Measurements from ENCODE around the gene NUMB.

The NUMB gene

DNA sequence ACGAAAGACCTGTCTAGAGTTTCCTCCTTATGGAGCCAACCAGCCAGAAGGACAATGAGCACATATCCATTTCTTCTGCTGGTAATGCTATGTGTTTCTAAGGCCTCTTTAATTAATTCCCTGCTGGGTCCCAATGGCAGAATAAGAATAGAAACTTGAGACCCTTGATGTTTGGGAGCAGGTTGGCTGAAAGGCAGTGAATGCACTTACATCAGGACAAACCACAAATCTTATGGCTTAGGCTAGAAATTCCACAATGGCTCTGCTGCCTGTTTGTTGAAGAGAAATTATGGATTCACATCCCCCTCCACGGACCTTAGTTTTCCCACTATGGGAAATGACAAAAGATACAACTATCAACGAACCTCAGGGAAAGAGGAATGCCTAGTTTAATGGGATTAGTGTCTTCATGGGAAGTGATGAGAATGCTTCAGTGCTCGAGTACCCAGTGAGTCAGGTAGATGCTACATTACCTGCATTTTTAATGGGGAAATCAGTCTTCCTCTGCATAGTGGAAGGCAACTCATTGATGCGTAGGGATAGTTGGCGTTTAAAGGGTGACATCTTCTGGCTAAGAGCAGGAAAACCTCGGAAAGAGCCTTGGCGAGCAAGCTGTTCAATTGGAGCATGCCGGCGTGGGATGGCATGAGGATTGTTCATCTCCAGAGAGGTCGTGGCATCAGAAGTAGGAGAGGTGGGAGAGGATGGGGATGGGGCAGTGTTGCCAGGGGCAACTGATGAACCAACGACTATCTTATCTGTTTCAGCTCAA, 174.6 kb downstream of the NUMB start:
- DNase-seq = no peak

DNA sequence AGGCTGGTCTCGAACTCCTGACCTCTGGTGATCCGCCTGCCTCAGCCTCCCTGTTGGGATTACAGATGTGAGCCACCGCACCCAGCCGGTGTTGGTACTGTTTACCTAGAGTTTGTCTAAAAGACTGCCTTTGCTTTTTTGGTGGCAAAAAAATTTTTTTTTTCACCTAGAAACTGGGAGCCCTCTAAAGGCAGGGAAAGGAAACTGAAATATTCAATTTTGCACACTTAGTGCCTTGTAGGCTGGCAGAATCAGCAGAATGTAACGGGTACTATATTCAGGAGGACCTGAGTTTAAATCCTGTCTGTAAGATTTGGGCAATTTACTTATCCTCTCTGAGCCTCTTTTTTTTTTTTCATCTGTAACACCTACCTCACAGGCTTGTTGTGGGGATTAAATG, 177.4 kb downstream of the NUMB start:
- DNase-seq = no peak

DNA sequence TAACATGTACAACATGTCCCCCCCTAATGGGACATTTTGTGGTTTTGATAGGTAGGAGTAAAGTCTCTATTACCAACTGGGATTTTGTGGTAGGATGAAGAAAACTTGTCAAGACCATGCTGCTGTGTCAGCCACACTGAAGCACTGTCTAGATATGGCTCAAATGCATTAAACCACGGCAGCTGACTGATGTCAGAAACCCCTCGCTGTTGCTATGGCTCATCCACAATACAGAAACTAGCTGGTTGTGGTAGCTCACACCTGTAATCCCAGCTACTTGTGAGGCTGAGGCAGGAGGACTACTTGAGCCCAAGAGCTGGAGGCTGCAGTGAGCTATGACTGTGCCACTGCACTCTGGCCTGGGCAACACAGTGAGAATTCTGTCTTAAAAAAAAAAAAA, 181.0 kb downstream of the NUMB start:
- no peak for DNase-seq

DNA sequence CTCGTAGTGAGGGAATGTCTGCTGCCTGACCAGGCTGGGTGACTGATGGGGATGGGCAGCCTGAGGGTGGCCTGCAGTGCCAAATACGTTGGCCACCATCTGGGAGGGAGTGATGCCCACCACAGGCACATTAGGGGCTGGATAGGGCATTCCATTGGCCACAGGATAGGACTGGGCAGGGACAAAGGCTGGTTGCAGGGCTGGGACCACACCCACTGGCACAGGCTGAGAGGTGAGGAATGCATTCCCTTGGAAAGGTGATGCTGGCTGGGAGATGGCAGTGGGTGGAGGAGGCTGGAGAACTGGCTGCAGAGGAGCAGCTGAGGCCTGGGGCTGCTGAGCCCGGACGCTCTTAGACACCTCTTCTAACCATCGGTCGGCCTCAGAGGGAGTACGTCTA, 181.5 kb downstream of the NUMB start:
- DNase-seq = no peak

DNA sequence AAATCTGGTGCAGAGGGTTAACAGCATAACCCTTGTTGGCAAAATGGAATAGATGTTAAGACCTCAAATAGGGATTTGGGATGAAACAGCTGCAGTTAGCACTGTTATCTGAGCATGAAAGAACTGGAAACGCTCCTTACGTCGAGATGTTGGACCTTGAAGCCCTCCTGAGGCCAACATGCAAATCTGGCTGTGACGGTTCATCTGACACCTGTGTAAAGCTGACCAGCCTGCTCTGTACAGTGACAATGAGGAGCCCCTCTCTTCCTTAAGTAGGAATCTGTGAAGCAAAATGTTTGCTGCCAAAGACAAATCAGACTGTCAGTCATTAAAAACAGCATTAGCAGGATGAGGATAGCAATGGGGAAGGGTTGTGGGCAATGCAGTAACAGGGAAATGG, 184.5 kb downstream of the NUMB start:
- no peak for DNase-seq

DNA sequence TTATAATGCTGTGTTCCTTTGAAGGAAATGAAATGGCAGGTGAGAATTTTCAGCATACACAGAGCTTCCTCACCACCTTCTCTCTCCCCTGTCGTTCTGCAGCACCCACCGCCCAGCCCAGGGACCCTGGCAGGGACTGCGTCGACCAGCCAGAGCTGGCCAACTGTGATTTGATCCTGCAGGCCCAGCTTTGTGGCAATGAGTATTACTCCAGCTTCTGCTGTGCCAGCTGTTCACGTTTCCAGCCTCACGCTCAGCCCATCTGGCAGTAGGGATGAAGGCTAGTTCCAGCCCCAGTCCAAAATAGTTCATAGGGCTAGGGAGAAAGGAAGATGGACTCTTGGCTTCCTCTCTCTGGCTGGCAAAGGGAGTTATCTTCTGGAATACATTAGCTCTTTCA, 186.0 kb downstream of the NUMB start:
- no peak for DNase-seq

DNA sequence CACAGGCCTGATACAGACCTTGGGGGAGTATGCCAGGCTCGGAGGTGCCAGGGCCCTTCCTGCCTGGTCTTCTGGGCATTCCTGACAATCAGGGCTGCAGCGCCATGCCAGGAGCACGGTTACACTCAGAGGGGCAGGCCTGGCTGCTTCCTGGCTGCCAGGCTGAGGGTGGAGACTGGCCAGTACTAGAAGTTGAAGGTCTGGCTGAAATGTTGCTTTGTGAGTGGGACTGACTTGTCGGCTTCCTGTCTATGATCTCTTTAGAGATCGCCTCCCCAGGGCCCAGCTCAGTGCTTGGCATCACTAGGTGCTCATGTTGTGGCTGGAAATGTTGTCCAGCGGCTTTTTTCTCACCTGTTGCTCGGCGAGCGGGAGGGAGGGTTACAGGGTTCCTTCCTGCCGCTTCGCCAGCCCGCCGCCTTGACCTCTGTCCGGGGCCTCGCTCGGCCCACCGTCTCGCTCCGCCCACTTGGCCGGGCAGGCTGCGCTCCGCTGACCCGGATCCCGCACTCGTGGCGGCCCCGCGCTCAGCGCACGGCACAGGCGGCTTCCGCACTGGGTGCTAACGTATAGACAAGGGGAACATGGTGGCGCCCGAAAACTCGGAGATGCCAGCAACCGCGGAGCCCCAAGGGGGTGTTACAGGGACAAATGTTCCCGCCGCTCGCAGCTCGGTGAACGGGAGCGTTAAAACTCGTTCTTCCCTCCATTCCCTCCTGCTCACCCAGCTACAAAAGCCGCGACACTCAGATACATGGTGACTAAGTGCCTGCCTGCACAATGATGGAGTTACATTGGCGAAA, 188.4 kb downstream of the NUMB start:
- DNase-seq = no peak

DNA sequence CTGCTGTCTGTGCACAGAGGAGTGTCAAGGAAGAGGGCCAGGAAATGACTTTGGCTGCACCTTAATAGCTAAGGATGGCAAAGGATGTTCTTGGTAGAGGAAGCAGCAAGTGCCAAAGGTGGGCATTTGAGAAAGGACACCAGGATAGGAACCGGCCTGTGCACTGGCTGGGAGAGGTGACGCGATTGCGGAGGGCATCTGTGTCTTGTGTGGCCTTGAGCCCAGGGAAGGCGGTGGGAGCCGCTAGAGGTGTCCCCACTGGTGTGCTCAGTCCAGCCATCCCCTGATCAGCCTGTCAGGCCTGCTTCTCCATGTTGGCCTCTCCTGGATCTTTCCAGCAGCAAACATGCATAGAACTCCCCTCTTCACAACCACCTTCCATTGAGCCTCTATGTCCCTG, 190.9 kb downstream of the NUMB start:
- DNase-seq = no peak

DNA sequence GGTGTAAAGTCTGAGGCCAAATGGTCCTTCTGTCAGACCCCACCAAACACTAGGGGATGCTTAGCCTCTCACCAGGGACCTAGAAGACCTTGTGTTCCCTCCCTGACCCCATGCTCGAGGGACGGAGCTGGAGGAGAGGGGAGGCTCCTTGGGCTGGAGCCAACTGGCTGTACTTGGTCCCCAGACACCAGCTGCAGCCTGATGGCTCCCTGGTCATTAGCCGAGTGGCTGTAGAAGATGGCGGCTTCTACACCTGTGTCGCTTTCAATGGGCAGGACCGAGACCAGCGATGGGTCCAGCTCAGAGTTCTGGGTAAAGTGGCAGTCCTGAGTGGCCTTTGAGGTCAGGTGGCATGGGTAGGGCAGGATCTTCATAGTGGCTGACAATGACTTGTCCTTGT, 192.0 kb downstream of the NUMB start:
- DNase-seq = no peak

DNA sequence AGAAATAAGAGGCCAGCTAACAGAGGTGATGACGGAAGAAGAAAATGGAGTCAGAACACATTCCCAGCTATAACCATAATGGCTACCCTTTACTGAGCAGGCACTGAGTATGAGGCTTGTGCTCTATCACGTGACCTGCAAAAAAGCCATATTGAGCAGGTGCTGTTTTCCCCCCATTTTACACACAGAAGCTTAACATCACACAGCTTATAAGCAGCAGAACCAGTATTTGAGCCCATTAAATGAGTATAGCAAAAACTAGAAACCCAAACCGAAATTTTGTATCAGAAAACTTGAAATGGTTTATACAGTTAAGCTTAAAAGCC, 192.7 kb downstream of the NUMB start:
- no peak for DNase-seq

DNA sequence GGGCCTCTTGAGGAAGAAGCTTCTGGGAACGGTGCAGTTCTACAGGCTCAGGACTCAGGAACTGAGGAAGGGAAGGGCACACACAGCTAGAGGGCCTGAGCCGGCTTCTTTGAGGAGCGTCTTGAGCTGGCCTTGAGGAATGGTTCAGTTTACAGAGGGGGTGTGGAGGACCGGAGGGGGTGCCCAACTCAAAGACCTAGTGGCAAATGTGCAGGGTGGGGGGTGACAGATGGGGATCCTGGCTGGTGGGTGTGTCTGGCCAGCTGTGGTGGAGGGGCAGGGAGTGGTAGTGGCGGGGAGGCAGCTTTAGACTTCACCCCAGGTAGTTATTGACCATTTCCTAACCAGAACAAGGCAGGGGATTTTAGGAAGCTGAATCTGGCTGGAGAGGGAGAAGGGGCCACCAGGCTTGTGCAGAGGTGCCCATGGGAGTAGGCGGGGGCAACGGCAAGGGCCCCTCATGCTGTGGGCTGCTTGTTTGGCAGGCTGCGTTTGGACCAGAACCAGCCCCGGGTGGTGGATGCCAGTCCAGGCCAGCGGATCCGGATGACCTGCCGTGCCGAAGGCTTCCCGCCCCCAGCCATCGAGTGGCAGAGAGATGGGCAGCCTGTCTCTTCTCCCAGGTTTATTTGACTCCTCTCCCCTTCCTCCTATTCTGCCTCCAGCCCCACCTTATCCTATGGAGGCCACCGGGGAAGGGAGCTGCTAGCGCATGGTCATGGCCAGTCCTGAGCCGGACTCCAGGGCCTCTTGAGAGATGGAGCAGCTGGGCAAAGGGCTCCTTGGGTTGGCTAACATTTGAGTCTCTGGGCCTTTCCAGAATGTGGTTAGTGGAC, 193.2 kb downstream of the NUMB start:
- no peak for DNase-seq

DNA sequence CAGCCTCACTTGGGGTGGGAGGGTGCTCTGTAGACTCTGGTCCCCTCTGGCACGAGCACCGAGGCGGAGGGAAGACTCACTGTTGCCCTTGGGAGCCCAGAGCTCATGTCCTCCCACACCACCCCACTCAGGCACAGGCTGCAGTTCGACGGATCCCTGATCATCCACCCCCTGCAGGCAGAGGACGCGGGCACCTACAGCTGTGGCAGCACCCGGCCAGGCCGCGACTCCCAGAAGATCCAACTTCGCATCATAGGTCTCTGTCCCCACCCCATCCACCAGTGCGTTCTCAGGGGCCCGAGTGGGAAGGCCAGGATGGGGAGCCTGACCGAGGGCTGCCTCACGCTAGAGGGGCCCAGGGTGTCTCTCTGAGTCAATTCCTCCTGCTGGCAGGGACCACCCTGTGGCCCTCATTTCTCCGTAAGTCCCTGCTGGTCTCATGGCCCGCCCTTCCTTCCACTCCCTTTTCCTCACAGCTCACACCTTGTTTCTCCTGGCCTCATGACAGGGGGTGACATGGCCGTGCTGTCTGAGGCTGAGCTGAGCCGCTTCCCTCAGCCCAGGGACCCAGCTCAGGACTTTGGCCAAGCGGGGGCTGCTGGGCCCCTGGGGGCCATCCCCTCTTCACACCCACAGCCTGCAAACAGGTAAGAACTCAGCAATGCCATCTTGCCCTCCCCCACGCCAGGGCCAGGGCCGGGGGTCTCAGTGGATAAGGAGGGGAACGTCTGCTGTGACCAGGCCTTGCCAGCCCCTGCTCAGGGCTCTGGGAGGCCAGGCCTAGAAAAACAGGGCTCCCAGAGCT, 194.1 kb downstream of the NUMB start:
- DNase-seq = no peak

DNA sequence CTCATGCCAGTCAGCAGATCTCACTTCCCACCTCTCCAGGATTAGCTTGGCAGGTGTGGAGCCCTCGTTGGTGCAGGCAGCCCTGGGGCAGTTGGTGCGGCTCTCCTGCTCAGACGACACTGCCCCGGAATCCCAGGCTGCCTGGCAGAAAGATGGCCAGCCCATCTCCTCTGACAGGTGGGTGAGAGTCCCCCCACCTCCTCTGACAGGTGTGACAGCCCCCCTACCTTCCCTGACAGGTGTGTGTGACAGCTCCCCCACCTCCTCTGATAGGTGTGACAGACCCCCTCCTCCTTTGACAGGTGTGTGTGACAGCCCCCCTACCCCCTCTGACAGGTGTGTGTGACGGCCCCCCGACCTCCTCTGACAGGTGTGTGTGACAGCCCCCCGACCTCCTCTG, 194.7 kb downstream of the NUMB start:
- DNase-seq = no peak

DNA sequence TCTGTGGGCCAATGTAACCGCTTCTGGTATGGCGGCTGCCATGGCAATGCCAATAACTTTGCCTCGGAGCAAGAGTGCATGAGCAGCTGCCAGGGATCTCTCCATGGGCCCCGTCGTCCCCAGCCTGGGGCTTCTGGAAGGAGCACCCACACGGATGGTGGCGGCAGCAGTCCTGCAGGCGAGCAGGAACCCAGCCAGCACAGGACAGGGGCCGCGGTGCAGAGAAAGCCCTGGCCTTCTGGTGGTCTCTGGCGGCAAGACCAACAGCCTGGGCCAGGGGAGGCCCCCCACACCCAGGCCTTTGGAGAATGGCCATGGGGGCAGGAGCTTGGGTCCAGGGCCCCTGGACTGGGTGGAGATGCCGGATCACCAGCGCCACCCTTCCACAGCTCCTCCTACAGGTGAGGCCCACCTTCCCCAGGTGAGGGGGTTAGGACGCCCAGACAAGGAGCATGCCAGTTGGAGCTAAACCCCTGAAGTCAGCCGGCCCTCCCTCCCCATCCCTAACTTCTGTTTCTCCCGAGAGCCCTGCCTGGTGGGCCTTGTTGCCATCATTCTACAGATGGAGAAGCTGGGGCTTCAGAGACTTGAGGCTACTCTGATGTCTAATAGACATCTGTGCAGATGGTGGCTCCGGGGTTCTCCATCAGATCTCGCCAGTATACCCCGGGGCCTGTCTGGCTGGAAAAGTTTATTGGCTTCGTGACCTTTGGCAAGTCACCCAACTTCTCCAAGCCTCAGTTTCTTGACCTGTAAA, 195.7 kb downstream of the NUMB start:
- DNase-seq = no peak

DNA sequence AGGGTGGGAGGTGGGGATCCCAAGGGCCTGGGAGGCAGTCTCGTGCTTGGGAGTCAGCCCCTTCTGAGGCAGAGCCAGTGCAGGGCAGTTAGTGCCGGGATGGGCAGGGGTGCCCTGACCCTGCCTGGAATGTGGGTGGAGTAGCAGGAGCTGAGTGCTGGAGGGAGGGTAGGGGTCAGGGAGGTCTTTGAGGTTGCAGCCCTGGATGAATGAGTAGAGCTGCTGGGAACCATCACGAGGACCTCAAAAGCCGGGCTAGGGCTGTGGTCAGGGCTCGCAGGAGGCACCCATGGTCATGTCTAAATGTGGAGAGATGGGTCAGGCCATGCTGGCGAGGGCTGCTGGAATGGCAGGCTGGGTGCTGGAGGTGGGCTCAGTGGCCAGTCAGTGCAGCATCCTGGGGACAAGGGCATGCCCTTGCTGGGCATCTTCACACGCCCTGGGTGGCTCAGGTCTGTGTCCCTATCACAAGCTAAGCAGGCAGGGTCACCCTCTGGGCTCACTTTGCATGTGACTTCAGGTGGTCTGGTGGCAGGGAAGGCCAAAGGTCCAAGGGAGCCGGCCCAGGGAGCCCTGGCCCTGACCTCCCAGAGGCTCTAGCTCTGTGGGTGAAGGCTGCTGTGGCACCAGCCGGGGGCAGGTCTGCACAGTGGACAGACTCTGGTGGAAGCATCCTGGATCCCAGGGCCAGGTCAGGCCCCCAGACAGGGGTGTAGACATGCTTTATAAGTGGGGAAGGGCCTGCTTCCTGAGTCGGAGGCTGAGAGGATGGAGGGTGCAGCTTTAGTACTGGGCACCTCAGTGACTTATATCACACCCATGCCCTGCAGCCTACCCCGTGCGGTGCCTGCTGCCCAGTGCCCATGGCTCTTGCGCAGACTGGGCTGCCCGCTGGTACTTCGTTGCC, 196.6 kb downstream of the NUMB start:
- no peak for DNase-seq

DNA sequence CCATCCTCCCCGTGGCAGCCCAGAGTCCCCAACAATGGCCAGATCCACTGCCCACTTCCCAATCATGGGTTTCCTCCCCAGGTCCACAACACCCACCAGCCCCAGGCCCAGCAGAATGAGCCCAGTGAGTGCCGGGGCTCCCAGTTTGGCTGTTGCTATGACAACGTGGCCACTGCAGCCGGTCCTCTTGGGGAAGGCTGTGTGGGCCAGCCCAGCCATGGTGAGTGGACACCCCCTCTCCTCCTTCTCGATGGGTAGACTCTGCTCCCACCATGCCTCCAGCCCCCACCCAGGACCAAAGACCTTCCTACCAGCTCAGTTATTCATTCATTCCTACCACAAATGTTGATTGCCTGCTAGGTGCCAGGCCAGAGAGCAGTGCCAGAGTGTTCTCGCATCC, 197.3 kb downstream of the NUMB start:
- DNase-seq = no peak

DNA sequence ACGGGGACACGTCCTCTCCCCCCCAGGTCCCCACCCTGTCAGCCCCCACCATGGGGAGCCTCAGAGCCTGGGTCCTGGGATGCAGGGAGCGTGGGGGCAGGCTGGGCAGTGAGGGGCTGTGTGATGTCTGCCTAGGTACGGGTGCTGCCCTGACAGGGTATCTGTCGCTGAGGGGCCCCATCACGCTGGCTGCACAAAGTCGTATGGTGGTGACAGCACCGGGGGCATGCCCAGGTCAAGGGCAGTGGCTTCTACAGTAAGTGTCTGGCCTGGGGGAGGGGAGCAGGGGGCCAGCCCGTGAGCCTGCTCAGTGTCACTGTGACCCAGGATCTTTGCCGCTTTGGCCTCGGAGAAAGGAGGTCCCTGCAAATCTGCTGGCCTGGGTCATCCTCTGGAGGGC, 197.8 kb downstream of the NUMB start:
- no peak for DNase-seq

DNA sequence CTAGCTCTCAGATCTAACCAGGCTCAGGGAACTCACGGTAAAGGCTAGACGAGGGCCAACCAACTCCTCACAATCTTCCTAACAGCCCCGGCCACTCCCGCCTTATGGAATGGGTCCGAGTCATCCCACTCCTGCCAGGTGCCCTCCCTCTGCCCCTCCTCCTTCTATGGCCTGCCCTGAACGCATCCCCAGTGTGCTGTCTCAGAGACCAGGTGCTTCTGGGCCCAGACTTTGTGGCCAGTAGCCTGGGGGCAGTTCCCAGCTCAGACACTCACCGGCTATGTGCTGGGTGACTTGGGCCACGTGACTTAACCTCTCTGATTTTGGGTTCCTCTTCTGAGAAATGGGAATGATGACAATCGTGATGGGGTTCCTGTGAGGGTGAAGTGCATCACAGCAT, 198.5 kb downstream of the NUMB start:
- DNase-seq = no peak

DNA sequence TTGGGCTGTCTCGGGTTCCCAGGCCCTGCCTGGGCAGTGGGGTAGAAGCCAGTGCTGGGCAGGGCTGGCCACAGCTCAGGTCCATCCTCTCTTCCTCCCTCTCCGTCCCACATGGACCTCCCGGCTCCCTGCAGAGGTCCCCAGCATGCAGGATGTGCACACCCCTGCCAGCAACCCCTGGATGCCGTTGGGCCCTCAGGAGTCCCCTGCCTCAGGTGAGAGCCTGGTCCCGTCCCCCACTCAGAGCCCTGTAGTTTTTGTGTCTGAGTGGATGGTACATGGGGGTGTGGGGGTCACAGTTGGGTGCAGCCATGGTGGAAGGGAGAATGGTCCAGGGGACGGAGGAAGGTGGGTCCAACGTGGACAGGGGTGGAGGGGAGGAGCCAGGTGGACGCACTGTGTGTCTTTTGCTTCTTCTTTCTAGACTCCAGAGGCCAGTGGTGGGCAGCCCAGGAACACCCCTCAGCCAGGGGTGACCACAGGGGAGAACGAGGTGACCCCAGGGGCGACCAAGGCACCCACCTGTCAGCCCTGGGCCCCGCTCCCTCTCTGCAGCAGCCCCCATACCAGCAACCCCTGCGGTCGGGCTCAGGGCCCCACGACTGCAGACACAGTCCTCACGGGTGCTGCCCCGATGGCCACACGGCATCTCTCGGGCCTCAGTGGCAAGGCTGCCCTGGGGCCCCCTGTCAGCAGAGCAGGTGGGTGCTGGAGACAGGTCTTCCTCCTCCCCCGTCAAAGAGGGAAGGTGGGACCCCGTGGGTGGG, 199.3 kb downstream of the NUMB start:
- no peak for DNase-seq

DNA sequence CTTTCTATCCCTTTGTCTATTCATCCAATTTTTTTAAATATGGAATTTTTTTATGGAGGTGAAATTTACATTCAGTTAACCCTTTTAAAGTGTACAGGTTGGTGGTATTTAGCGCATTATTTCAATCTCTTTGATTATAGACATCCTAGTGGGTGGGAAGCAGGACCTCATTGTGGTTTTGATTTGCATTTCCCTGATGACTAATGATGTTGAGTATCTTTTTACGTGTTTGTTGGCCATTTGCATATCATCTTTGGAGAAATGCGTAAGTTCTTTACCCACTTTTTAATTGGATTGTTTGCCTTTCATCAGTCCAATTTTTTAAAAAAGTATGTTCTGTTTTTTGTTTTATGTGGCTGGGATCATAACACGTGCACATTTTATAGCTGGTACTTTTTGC, 200.3 kb downstream of the NUMB start:
- no peak for DNase-seq
